Psoas muscle (tissue), 8 donors: ENCODE measurements around the gene FIGLA. TPM values are rescaled to one million over a fixed set of nuclear protein-coding genes. Genes with fewer than 3 reads are reported as not detected.

Experiments used
- ATAC-seq, 4 donors: fragments of 200-7000 bp; cut with Tn5 transposase; one replicate each; pipeline ENCODE4 v1.9.1; 2020; ENCODE audit warnings: moderate library complexity in 3 of 4, mild to moderate bottlenecking in 2 of 4
- DNase-seq, 2 donors: peaks; one replicate each; pipeline ENCODE4 v3.0.0-alpha.2; 2020
- H3K27ac ChIP-seq: fragments of 200-600 bp; one replicate; pipeline ENCODE4 v1.8.0; 2022
- H3K27me3 ChIP-seq, 3 donors: fragments of 200-600 bp in 1 of 3; one replicate each; pipeline versions ENCODE4 v1.6.1 to v1.8.0; 2013 to 2022; ENCODE audit warnings: low read length in 2 of 3, mild to moderate bottlenecking in 2 of 3, moderate library complexity in 1 of 3; ENCODE audit not compliant: insufficient read depth in 3 of 3
- H3K36me3 ChIP-seq, 2 donors: fragments of 200-600 bp in 1 of 2; one replicate each; pipeline versions ENCODE4 v1.6.1 to v1.8.0; 2013 to 2022; ENCODE audit warnings: low read depth in 1 of 2, mild to moderate bottlenecking in 1 of 2, moderate library complexity in 1 of 2; ENCODE audit not compliant: insufficient read depth in 1 of 2
- H3K4me1 ChIP-seq: fragments of 200-600 bp; one replicate; pipeline ENCODE4 v1.8.0; 2022
- H3K4me3 ChIP-seq: fragments of 200-600 bp; one replicate; pipeline ENCODE4 v1.8.0; 2022; ENCODE audit warnings: mild to moderate bottlenecking
- H3K9me3 ChIP-seq: fragments of 200-600 bp; one replicate; pipeline ENCODE4 v1.8.0; 2022
- WGBS, 3 donors: extraction: QIAGEN DNeasy Blood & Tissue Kit; methylation state at CpG; one replicate each; pipeline versions ENCODE4 v1.1.6 to v1.1.7; 2013; 5-methylcytosine and 5-hydroxymethylcytosine counted together
- intact Hi-C, 2 donors: fragments of 100-400 bp; cut with DNase I; formaldehyde crosslinking; loops; one replicate each; pipeline versions ENCODE4 v1.11.0 to v1.14.2; 2022
- polyA plus RNA-seq, 3 donors: library from polyadenylated mRNA; stranded (reverse); fragments of 200-250 nt; gene quantifications; one replicate each; pipeline ENCODE4 v1.2.3, GENCODE V29; 2013
- total RNA-seq, 4 donors: library from RNA; stranded (reverse); fragmentation: NEBNext Ultra II Directional in 2 of 4; extraction: Animal tissue kit (Norgen Biotek cat#: 25700) in 2 of 4; gene quantifications; one replicate each; pipeline versions ENCODE4 v1.2.1 to v1.2.4, GENCODE V29; 2021 to 2023
- TF ChIP-seq, protein P1 (sequence below): fragments of 200-600 bp; IDR thresholded peaks from one replicate; pipeline ENCODE4 v1.8.0; 2022; ENCODE audit warnings: antibody characterized with exemption
- donor health status: healthy with polysubstance abuse.
- donor health status: DM: no; HTN: no; CAD: no; lungs with moderate emphysema.
- donor health status: Bipolar disorder and iron deficiency.
- donor health status: healthy.
- donor health status: DM: yes; HTN: yes; CAD: no.
- donor health status: DM: no; HTN: no; CAD: no.
- donor health status: DM: no; HTN: no; CAD: no.
- donor health status: DM: yes; HTN: yes; CAD: no.

FIGLA gene
- total and polyA plus RNA-seq, 7 donors, result 0.12 to 0.21 TPM; not detected in 5

DNA sequence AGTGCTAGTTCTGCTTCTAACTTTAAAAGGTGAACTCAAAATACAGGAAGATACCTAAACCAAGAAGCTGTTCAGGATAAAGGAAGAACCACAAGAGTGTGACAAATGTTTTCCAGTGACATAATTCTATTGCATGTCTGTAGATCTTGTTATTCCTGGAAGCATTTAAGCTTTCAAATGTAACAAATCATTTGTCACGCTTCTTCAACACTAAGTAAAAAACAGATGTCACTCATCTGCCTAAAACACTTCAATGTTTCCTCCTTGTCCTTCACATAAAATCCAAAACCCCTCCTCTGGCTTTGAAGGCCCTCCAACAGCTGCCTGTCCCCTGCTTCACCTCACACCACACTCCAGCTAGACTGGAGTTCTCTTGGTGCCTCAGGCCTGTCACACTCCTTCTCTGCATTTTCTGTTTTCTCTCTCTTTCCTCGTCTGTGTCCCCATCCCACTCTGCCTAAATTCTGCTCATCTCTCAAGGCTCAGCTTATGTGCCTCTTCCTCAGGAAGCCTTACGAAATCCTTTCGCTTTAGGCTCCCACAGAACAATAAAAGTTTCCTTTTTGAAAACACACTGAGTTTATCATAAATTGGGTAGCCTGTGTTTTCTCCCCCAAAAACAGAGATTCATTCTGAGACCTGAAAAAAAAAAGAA is 36.4 kb upstream of the FIGLA start:
- DNase-seq (no peak), ATAC-seq (no peak)
- Histone ChIP-seq H3K9me3 (no peaks in the 10 kb centered on the region), H3K36me3 (no peaks in the 10 kb centered on the region), H3K4me1 (no peaks in the 10 kb centered on the region), H3K27ac (no peak overlapping the region), H3K27me3 (no peaks in the 10 kb centered on the region), H3K4me3 (no peak overlapping the region)
- intact Hi-C loops, result no loop called here
- WGBS, 3 donors, result 68 to 78% (median 72%) methylated on average over 4 of the region's 4 CpGs
- TF ChIP-seq, protein P1, sequence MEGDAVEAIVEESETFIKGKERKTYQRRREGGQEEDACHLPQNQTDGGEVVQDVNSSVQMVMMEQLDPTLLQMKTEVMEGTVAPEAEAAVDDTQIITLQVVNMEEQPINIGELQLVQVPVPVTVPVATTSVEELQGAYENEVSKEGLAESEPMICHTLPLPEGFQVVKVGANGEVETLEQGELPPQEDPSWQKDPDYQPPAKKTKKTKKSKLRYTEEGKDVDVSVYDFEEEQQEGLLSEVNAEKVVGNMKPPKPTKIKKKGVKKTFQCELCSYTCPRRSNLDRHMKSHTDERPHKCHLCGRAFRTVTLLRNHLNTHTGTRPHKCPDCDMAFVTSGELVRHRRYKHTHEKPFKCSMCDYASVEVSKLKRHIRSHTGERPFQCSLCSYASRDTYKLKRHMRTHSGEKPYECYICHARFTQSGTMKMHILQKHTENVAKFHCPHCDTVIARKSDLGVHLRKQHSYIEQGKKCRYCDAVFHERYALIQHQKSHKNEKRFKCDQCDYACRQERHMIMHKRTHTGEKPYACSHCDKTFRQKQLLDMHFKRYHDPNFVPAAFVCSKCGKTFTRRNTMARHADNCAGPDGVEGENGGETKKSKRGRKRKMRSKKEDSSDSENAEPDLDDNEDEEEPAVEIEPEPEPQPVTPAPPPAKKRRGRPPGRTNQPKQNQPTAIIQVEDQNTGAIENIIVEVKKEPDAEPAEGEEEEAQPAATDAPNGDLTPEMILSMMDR, result no peak

DNA sequence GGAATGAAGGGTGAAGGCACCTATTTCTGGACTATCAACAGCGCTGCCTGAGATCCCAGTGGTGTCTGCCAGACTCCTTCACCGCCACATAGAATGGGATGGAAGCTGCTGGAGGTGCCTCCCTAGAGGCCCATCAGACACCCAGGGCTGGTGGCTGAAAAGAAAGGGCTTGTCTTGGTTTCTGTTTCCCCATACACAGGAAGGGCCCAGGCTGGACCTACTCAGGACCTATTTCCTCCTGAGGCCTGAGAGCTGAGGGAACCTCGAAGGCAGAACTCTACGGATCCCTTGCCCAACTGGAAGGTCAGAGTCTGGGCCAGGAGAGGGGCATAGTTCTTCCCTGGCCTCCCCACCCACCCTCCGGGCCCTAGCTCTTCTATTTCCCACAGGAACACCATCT is 32.8 kb upstream of the FIGLA start:
- Histone ChIP-seq H3K27me3 (peaks cover 0 to 2% (median 0%) of the 10 kb centered on the region in 3 donors), H3K9me3 (no peaks in the 10 kb centered on the region), H3K4me1 (no peaks in the 10 kb centered on the region), H3K4me3 (no peak overlapping the region), H3K36me3 (no peaks in the 10 kb centered on the region), H3K27ac (no peak overlapping the region)
- intact Hi-C loops, result no loop called here
- TF ChIP-seq, protein P1, result no peak
- WGBS, 3 donors, result 74 to 86% (median 86%) methylated on average over 4 to 5 of the region's 5 CpGs
- no peak for DNase-seq
- no peak for ATAC-seq

DNA sequence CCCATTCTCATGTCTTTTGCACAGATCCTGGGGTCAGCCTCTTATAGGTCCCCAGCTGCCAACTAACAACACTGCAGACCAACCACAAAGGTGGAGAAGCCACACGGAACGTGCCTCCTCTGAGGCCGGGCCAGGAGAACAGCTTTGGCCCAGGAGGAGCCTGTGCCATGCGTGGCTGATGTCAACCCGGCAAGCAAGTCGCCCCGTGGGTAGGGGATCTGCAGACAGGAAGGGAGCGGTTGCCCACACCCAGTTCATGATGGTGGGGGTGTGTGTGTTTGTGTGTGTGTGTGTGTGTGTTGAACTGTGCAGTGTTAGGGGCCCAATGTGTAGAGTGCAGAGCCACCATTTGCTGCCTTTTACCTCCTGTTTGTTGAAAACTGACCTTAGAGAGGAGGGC is 32.4 kb upstream of the FIGLA start:
- Histone ChIP-seq H3K27me3 (peaks cover 0 to 2% (median 0%) of the 10 kb centered on the region in 3 donors), H3K27ac (no peak overlapping the region), H3K36me3 (no peaks in the 10 kb centered on the region), H3K9me3 (no peaks in the 10 kb centered on the region), H3K4me1 (no peaks in the 10 kb centered on the region), H3K4me3 (no peak overlapping the region)
- WGBS, 3 donors, result 60 to 92% (median 84%) methylated on average over 8 of the region's 8 CpGs
- TF ChIP-seq, protein P1, result no peak
- DNase-seq (no peak), ATAC-seq (no peak)
- intact Hi-C loops, result no loop called here

DNA sequence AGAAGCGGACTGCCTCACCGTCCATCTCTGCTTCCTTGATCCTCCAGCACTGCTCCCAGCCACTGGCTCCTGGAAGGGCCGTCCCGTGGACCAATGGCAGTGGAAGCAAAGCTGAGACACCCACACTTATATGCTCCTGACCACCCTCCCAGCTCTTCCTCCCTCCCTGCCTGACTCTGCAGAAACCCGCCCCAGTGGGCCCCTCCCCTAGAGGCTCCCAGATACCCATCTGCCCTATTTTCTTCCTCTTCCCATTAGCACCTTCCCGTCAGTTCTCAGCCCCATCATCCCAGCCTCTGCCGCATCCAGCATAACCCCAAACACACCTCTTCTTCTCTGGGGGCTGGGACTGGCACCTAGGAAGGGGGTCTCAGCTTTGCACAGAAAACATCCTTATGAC is 30.1 kb upstream of the FIGLA start, which contains the start of gene CLEC4F:
Gene CLEC4F, minus strand, starts transcription at position 101 of the 400 bp plus-strand sequence. Its CDS starts 76 bp downstream, at position 25.
- Histone ChIP-seq H3K27ac (no peak within 1 kb of the TSS), H3K4me3 (no peak within 1 kb of the TSS), H3K9me3 (no peaks in the 10 kb centered on the region), H3K27me3 (peaks cover 0 to 4% (median 0%) of the 10 kb centered on the region in 3 donors), H3K36me3 (no peaks in the 10 kb centered on the region), H3K4me1 (no peaks in the 10 kb centered on the region)
- DNase-seq (no peak), ATAC-seq (no peak)
- TF ChIP-seq, protein P1, result no peak
- intact Hi-C loops, result no loop called here
- WGBS, 3 donors, result 52 to 70% (median 66%) methylated on average over 6 to 7 of the region's 7 CpGs
